Neural cell (in vitro differentiated cells): ENCODE measurements around the gene PPM1H.

Source experiments
- EZH2 ChIP-seq: fragments of 200-600, 300-800 bp; shearing (Covaris generic), sonication (generic); IDR thresholded peaks from 2 replicates; pipeline ENCODE4 v1.6.1; 2014; ENCODE audit warnings: antibody characterized with exemption, low read length, borderline replicate concordance, mild to moderate bottlenecking; ENCODE audit not compliant: insufficient read depth, poor library complexity, severe bottlenecking
- RAD21 ChIP-seq: fragments of 450-650 bp; conservative IDR thresholded peaks from 2 replicates; pipeline ENCODE4 v1.6.1; 2014; ENCODE audit warnings: antibody characterized with exemption, mild to moderate bottlenecking, moderate library complexity
- TF ChIP-seq, protein P1 (sequence below): fragments of 450-650 bp; IDR thresholded peaks from 2 replicates; pipeline ENCODE4 v1.5.1; 2014; ENCODE audit warnings: antibody characterized with exemption, mild to moderate bottlenecking, moderate library complexity; ENCODE audit not compliant: poor library complexity, severe bottlenecking

DNA sequence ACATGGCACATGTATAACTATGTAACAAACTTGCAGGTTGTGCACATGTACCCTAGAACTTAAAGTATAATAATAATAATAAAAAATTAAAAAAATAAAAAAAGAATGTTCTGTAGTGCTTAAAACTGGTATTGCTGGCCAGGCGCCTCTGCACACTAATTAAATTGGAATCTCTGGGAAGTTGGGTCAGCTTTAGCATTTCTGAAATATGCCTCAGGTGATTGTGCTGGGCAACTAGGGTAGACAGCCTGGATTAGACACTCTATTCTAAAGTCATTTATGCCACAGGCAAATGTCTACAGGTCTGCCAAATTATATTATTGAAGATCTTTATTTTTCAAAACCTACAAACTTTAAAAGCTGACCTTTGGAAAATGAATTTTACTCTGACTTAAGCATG is 55.3 kb downstream of the PPM1H start:
- TF ChIP-seq, protein P1, sequence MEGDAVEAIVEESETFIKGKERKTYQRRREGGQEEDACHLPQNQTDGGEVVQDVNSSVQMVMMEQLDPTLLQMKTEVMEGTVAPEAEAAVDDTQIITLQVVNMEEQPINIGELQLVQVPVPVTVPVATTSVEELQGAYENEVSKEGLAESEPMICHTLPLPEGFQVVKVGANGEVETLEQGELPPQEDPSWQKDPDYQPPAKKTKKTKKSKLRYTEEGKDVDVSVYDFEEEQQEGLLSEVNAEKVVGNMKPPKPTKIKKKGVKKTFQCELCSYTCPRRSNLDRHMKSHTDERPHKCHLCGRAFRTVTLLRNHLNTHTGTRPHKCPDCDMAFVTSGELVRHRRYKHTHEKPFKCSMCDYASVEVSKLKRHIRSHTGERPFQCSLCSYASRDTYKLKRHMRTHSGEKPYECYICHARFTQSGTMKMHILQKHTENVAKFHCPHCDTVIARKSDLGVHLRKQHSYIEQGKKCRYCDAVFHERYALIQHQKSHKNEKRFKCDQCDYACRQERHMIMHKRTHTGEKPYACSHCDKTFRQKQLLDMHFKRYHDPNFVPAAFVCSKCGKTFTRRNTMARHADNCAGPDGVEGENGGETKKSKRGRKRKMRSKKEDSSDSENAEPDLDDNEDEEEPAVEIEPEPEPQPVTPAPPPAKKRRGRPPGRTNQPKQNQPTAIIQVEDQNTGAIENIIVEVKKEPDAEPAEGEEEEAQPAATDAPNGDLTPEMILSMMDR: no peak
- no peak for TF ChIP-seq EZH2
- no peak for TF ChIP-seq RAD21
